Measurements from ENCODE around the gene RTEL1.
"Not testable (repeated sequence)": the region's sequence is repeated elsewhere in the genome, so short reads cannot be mapped to it uniquely, and the experiment has no call there.

The RTEL1 gene

GRCh38 chr20:63664861-63665594, 6.9 kb downstream of the RTEL1 start:
- DNase-seq (ENCODE audit: extremely low read depth in 1 of 2, low read depth in 1 of 2): no peak

DNA sequence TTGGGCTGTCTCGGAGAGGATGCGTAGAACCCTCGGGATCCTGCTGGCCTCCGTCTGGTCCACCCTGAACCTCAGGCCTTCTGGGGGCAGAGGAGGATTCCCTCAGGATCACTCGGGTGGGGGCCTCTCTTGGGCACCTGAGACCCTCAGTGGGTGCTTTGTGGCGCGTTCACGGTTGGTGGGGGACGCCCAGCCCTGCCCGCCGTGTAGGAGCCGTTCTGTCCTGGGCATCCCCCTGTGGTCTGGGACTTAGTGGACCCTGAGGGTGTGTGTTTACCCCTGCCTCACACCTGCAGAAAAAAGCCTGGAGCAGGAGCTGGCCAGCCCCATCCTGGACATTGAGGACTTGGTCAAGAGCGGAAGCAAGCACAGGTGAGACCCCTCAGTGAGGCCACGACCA, 7.6 kb downstream of the RTEL1 start:
- no peak for DNase-seq (ENCODE audit: extremely low read depth in 1 of 2, low read depth in 1 of 2)

- no peak for DNase-seq (ENCODE audit: extremely low read depth in 1 of 2, low read depth in 1 of 2)
These were observed 9.7 kb downstream of the RTEL1 start for GRCh38 chr20:63667858-63668257.

- DNase-seq (ENCODE audit: extremely low read depth in 1 of 2, low read depth in 1 of 2): no peak
These were observed 10.2 kb downstream of the RTEL1 start for GRCh38 chr20:63668351-63668750.

GRCh38 chr20:63671695-63672094, 13.6 kb downstream of the RTEL1 start:
- DNase-seq (ENCODE audit: extremely low read depth in 1 of 2, low read depth in 1 of 2): not testable (repeated sequence)

DNA sequence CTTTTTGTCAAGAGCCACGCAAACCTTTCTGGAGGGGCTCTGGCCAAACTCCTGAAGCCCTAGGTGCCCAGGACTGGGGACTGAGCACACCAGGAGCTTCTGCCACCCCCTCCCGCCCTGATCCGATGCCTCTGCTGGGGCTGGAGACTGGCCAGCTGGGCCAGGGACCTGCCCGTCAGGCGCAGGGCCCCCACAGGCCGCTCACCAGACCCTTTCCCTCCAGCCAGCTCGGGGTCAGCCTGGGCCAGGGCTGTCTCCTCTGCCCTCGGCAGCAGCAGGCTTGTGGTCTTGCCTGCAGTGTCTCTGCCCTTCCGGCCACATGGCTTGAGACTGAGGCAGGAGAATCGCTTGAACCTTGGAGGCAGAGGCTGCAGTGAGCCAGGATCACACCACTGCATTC, 14.6 kb downstream of the RTEL1 start:
- no peak for DNase-seq (ENCODE audit: extremely low read depth in 1 of 2, low read depth in 1 of 2)

DNA sequence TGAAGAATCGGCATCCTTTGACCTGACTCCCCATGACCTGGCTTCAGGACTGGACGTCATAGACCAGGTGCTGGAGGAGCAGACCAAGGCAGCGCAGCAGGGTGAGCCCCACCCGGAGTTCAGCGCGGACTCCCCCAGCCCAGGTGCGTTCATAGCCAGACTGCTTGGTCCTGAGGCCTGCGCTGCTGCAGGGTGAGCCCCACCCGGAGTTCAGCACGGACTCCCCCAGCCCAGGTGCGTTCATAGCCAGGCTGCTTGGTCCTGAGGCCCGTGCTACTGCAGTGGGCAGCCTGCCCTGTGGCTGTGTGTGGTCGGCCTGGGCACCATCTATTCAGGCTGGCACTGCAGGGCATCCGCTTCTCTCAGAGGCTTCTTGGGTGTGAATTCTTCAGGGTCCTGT, 15.8 kb downstream of the RTEL1 start:
- DNase-seq (ENCODE audit: extremely low read depth in 1 of 2, low read depth in 1 of 2): no peak

DNA sequence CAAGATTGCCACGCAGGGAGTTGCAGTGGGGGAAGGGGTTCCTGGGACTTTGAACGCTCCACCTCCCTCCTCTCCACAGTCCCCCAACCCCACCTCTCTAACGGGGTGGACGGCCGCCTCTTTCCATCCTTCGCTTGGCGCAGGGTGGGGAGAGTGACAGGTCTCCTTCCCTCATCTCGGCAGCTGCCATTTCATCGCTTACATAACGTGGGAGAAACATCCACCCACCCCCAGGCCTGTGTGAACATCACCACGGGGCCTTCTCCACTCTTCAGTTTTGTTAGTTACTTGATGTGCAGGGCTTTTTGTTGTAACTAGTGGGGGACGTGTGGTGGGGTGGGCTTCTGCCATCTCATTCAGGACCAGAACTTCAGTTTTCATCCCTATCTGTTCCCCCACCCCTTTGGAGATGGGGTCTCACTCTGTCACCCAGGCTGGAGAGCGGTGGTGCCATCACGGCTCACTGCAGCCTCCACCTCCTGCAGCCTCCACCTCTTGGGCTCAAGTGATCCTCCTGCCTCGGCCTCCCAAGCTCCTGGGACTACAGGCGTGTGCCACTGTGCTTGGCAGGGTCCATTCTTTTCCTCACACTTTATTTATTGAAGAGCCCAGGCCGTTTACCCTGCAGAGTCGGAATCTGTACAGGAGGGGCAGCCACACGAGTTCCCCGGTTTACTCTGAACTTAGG, 17.7 kb downstream of the RTEL1 start:
- DNase-seq (ENCODE audit: extremely low read depth in 1 of 2, low read depth in 1 of 2): no peak

DNA sequence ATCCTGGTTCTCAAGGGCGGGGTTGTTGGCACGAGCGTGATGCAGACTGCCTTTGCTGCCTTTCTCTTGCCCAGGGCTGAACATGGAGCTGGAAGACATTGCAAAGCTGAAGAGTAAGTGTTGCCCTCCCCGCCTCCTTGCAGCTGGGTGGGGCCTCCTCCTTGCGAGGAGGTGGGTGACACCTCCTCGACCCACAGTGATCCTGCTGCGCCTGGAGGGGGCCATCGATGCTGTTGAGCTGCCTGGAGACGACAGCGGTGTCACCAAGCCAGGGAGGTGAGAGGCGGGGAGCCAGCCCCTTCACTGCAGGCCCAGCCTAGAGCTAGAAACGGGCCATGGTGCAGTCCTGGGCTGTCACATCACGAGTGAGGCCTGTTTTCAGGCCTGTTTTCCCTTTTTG, 20.0 kb downstream of the RTEL1 start:
- DNase-seq (ENCODE audit: extremely low read depth in 1 of 2, low read depth in 1 of 2): no peak

DNA sequence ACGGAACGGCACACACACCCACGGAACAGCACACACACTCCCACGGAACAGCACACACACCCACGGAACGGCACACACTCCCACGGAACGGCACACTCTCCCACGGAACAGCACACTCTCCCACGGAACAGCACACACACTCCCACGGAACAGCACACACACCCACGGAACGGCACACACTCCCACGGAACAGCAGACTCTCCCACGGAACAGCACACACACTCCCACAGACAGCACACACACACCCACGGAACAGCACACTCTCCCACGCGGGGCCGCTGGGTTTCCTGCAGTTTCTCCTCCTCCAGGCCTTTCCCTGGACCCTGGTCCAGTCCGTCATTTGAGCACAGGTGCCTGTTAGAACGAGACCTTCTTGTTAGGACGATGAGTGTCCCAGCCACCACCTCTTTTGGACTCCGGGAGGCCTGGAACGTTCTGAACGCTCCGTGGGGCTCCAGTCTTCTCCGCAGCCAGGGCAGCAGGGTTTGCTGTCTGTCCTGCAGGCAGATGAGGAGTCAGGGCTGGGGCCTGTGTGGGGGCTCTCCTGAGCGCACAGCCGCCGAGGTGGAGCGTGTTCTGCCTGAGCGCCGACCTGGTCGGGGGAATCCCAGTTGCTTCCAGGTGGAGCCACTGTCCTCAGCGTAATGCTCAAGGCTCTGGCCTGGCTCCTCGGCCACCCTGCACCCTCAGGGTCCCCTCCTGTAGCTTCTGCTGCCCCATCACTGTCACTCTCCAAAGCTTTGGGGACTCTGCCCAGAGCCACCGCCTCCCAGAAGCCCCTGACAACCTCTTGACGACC, 20.8 kb downstream of the RTEL1 start:
- DNase-seq (ENCODE audit: extremely low read depth in 1 of 2, low read depth in 1 of 2): no peak

GRCh38 chr20:63679799-63680305, 21.7 kb downstream of the RTEL1 start:
- no peak for DNase-seq (ENCODE audit: extremely low read depth in 1 of 2, low read depth in 1 of 2)

GRCh38 chr20:63680427-63680826, 22.3 kb downstream of the RTEL1 start:
- DNase-seq (ENCODE audit: extremely low read depth in 1 of 2, low read depth in 1 of 2): no peak

DNA sequence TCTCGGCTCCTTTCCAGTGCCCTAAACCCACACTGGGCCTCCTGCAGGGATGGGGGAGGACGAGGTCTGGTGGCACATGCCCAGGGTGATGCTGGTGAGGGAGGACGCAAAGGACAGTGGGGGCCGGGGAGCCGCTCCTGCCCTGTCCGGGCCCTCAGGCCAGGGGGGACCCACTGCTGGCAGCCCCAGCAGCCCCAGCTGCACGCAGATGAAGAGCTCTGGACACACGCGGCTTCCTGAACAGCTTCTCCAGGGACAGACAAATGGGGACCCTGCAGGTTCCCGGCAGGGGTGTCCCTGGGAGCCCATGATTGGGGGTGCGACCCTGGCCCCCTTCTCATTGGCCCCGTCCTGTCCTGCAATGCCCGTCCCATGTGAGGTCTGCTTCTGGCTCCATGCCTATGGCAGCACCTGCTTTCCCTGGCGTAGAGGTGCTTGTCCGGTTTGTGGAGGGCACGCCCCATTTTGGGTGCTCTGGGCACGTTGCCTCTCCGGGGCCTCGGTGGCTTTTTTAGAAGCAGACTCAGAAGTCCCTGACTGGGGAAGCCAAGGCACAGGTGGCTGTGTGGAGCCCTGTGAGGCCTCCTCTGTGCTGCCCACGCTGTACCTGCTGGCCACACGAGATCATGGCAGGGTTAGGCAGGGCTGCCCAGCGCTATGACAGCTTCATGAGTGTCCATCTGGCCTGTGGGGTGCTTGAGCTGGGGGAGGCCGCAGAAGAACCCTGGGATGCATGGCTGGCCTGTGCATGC, 22.9 kb downstream of the RTEL1 start:
- DNase-seq (ENCODE audit: extremely low read depth in 1 of 2, low read depth in 1 of 2): no peak

DNA sequence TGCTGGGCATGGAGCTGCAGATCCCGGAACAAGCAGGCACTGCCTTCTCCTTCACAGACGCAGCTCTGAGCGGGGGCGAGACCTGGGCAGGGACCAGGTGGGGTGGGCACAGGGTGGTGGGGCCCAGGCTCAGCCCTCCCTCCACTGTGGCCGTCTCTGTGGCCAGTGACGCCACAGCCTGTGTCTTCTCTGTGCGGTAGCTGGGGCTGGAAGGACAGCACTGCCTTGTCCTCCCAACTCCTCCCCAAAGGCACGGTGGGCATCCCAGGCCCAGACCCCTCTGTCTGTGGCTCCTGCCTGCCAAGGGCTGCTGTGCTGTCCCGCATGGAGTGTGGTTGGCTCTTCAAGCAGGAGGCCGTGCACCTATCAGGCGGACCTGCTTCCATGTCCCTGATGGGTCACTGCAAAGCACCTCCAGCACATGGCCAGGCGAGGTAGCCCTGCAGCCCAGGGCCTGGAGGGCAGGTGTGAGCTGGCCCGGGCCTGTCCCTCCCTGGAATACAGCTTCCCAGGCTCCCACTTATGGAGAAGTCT, 23.6 kb downstream of the RTEL1 start:
- DNase-seq (ENCODE audit: extremely low read depth in 1 of 2, low read depth in 1 of 2): no peak

DNA sequence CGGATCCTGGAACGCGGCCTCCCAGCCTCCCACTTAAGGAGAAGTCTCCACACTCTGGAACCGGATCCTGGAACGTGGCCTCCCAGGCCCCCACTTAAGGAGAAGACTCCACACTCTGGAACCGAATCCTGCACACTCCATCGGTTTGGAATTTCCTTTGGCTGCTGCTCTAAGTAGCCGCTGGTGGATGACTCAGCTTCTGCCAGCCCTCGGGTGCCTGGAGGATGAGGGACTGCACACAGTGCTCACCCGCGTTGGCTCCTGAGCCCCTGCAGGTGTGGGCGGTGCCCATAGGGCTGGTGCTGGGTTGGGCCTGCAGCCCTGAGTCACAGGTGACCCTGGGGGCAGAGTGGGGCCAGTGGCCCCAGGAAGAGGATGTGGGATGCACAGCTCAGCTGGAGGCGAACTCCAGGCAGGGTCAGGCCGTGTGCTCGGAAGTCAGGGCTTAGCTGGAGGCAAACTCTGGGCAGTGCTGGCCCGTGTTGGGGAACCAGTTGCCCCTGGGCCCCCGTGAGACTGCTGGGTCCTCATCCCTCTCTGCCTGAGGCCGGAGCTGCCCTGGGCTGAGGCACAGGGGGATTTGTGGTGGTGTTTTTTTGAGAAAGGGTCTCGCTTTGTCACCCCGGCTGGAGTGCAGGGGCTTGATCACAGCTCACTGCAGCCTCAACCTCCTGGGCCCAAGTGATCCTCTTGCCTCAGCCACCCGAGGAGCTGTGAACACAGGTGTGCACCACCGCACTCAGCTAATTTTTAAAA, 24.4 kb downstream of the RTEL1 start:
- DNase-seq (ENCODE audit: extremely low read depth in 1 of 2, low read depth in 1 of 2): no peak

DNA sequence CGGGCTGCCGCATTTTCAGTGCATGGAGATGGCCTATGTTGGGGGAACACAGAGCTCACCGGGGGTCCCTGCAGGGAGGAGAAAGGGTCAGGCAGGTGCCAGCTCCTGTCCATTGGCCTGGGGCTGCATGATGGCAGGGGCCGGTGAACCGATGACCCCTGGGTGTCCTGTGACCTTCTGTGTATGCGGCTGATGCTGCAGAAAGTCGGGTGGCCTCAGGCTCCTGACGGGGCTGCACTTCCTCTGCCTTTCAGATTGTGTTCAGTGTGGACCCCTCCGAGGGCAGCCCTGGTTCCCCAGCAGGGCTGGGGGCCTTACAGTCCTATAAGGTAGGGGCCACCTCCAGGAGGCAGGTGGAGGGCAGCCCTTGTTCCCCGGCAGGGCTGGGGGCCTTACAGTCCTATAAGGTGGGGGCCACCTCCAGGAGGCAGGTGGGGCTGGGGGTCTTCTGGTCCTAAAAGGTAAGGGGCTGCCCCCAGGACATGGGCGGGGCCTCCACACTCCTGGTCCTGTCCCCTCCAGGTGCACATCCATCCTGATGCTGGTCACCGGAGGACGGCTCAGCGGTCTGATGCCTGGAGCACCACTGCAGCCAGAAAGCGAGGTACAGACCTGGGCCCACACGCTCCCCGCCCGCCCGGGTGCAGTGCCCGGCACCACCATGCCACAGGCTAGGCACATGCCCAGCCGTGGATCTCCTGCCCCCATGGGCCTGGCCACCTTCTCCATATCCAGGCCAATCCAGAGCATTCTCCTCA, 27.3 kb downstream of the RTEL1 start:
- no peak for DNase-seq (ENCODE audit: extremely low read depth in 1 of 2, low read depth in 1 of 2)

GRCh38 chr20:63686094-63686491, 28.0 kb downstream of the RTEL1 start:
- DNase-seq (ENCODE audit: extremely low read depth in 1 of 2, low read depth in 1 of 2): no peak

- DNase-seq (ENCODE audit: extremely low read depth in 1 of 2, low read depth in 1 of 2): no peak
These were observed 28.6 kb downstream of the RTEL1 start for GRCh38 chr20:63686492-63687321.
